OCI-LY1 (cell line): ENCODE results near the gene CSRP1.

Experiments
- H2AFZ ChIP-seq: fragments of 200-600 bp; sonication (generic), shearing (Covaris generic); 2 replicates; pipeline ENCODE4 v1.6.0; 2014; ENCODE audit warnings: antibody characterized with exemption, mild to moderate bottlenecking, low read length
- H3F3A ChIP-seq: fragments of 200-600 bp; sonication (generic), shearing (Covaris generic); 2 replicates; pipeline ENCODE4 v1.6.0; 2014; ENCODE audit warnings: mild to moderate bottlenecking, antibody characterized with exemption, low read length, moderate library complexity; ENCODE audit not compliant: insufficient read depth
- H3K27ac ChIP-seq: fragments of 200-600 bp; sonication (generic); 2 replicates; pipeline ENCODE4 v1.5.1; 2014; ENCODE audit warnings: low read length, mixed run types, mild to moderate bottlenecking, low read depth; ENCODE audit not compliant: poor library complexity, severe bottlenecking
- H3K27me3 ChIP-seq: fragments of 200-600 bp; sonication (generic); 2 replicates; pipeline ENCODE4 v1.6.0; 2014; ENCODE audit warnings: antibody characterized with exemption, mild to moderate bottlenecking, low read length, moderate library complexity; ENCODE audit not compliant: insufficient read depth
- H3K36me3 ChIP-seq: fragments of 200-600 bp; sonication (generic); 2 replicates; pipeline ENCODE4 v1.6.1; 2014; ENCODE audit warnings: mild to moderate bottlenecking, antibody characterized with exemption, low read length, moderate library complexity, mixed read lengths; ENCODE audit not compliant: insufficient read depth
- H3K4me1 ChIP-seq: fragments of 200-600 bp; sonication (generic); 2 replicates; pipeline ENCODE4 v1.5.1; 2014; ENCODE audit warnings: mild to moderate bottlenecking, low read length, moderate library complexity; ENCODE audit not compliant: insufficient read depth, severe bottlenecking
- H3K4me2 ChIP-seq: fragments of 200-600 bp; sonication (generic), shearing (Covaris generic); 2 replicates; pipeline ENCODE4 v1.6.1; 2014; ENCODE audit warnings: low read length
- H3K4me3 ChIP-seq: fragments of 200-600 bp; sonication (generic); 2 replicates; pipeline ENCODE4 v1.5.1; 2014; ENCODE audit warnings: low read length, low read depth, mild to moderate bottlenecking, mixed read lengths; ENCODE audit not compliant: poor library complexity, severe bottlenecking
- H3K79me2 ChIP-seq: fragments of 200-600 bp; shearing (Covaris generic); 2 replicates; pipeline ENCODE4 v1.6.1; 2016; ENCODE audit warnings: mixed run types, low read length, mixed read lengths; ENCODE audit not compliant: insufficient read depth
- H3K9ac ChIP-seq: fragments of 200-600 bp; sonication (generic), shearing (Covaris generic); 2 replicates; pipeline ENCODE4 v1.6.1; 2014; ENCODE audit warnings: mild to moderate bottlenecking, low read length, mixed read lengths
- H3K9me2 ChIP-seq: fragments of 200-600 bp; sonication (generic), shearing (Covaris generic); 2 replicates; pipeline ENCODE4 v1.6.1; 2014; ENCODE audit warnings: low read depth, mild to moderate bottlenecking, low read length, mixed read lengths
- H3K9me3 ChIP-seq: fragments of 200-600 bp; shearing (Covaris generic); 2 replicates; pipeline ENCODE4 v1.6.1; 2014; ENCODE audit warnings: low read length, mixed read lengths
- H4K20me1 ChIP-seq: fragments of 200-600 bp; sonication (generic), shearing (Covaris generic); 2 replicates; pipeline ENCODE4 v1.6.0; 2016; ENCODE audit warnings: mild to moderate bottlenecking, low read length; ENCODE audit not compliant: insufficient read depth
- EZH2 ChIP-seq: fragments of 200-600 bp; sonication (generic), shearing (Covaris generic); IDR thresholded peaks from 2 replicates; pipeline ENCODE4 v1.8.0; 2017; ENCODE audit warnings: borderline replicate concordance, mixed run types, mild to moderate bottlenecking, antibody characterized with exemption, low read length, moderate library complexity, mixed read lengths
- TF ChIP-seq, protein P1 (sequence below): fragments of 200-600 bp; sonication (generic), shearing (Covaris generic); IDR thresholded peaks from 2 replicates; pipeline ENCODE4 v1.5.1; 2017; ENCODE audit warnings: mild to moderate bottlenecking, antibody characterized with exemption, low read length, moderate library complexity, mixed read lengths

Gene CSRP1

DNA sequence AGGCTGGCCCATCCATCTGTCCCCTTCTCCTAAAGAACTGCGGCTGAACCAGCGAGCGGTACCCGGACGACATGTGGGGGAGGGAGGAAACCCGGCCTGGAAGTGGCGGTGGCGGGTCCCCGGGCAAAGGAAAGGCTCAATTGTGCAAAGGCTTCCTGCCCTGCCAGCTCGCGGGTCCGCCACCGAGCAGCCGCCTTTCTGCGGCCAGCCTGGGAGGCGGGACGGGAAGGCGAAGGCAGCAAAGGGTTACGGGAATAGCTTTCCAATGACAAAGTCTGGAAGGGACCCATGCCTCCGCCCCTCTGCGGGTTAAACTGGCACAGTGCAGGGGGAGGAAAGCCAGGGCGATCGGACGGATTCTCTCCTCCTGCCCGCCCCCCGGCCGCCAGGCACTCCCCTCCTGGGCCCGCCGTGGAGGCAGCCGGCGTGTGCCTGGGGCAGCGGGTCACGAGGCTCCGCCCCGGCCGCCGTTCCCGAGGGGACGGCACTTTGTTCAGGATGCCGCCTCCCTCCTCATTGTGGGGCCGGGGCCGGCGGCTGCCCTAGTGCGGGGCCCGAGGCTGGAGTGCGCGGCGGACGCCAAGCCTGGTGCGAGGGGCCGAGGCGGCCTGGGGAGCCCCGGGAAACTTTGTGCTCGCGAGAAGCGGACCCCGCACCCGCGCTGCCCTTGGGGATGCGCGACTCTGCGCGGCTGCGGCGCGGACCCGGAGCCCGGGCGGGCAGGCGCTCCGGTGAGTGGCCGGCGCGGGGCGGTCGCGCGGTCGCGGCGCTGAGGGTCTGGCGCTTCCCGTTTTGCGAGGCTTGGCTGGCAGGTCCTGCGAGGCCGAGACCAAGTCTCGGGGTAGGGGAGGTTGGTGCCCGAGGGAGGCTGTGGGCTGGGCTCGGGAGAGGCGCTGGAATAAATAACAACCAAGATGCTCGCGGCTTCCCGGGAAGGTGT, 32.0 kb upstream of the CSRP1 start, which contains the start of gene NAV1:
NAV1 (plus strand) TSS at position 516 of the 940 bp plus-strand sequence. CDS start 83,758 bp downstream, outside the sequence.
- Histone ChIP-seq H3K27ac (no peak within 1 kb of the TSS), H3K4me2 (no peak within 1 kb of the TSS; the same call in 1 of the 2 replicates), H3K79me2 (no peaks in the 10 kb centered on the region), H3K9me3 (no peaks in the 10 kb centered on the region), H3K4me1 (no peaks in the 10 kb centered on the region), H3K9me2 (no peaks in the 10 kb centered on the region), H4K20me1 (no peaks in the 10 kb centered on the region), H3K27me3 (peaks cover 8% of the 10 kb centered on the region), H2AFZ (no peak within 1 kb of the TSS), H3K36me3 (no peaks in the 10 kb centered on the region), H3F3A (no peaks in the 10 kb centered on the region), H3K4me3 (peak within 1 kb of the TSS; percentile 4), H3K9ac (no peak within 1 kb of the TSS)
- no peak for TF ChIP-seq EZH2
- TF ChIP-seq, protein P1, sequence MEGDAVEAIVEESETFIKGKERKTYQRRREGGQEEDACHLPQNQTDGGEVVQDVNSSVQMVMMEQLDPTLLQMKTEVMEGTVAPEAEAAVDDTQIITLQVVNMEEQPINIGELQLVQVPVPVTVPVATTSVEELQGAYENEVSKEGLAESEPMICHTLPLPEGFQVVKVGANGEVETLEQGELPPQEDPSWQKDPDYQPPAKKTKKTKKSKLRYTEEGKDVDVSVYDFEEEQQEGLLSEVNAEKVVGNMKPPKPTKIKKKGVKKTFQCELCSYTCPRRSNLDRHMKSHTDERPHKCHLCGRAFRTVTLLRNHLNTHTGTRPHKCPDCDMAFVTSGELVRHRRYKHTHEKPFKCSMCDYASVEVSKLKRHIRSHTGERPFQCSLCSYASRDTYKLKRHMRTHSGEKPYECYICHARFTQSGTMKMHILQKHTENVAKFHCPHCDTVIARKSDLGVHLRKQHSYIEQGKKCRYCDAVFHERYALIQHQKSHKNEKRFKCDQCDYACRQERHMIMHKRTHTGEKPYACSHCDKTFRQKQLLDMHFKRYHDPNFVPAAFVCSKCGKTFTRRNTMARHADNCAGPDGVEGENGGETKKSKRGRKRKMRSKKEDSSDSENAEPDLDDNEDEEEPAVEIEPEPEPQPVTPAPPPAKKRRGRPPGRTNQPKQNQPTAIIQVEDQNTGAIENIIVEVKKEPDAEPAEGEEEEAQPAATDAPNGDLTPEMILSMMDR = no peak

DNA sequence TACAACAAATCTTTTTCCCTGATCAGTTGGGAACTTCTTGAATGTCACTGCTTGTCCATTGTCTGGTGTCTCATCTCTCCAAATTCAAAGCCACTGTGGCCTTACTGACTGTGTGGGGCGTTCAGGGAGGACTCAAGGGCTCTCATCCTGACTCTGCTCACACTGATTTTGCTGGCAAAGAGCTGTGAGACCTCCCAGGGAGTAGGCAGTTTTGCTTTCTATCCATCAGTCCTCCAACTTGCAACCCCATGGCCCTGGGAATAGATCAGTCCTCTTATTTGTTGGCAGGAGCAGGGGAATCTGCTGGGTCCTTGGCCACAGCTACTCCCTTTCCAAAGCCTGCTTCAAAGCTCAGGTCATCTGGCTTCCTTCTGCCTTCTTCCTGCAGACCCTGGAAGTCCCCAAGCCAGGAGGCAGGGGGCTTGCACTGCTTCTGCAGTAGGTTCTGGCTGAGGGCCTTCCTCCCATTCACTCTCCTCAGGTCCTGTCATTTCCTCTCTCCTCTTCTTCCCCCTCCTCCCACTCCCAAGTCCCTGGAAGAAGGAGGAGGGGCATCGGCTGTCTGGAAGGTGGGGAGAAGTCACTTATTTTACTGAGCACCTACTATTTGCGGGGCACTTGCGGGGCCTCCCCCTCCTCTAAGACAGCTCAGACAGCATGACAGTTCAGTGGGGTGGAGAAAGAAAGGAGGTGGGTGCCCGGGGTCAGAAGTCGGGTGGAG, 31.1 kb upstream of the CSRP1 start:
- no peaks in the 10 kb centered on the region for H3F3A ChIP-seq

DNA sequence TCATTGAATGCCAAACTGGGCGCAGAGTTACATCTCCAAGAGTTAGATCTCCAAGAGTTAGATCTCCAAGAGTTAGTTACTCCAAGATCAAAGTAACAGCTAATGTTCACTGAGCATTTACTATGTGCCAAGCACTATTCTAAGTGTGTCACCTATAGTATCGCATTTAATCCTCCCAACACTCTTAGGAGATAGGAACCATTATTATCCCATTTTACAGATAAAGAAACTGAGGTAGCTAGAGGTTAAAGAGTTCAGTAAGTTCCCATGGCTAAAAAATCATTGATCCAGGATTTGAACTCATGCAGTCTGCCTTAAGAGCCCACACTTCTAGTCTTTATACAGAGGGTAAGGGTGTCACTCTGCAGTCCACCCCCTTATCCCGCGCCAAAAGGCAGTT, 30.5 kb upstream of the CSRP1 start:
- no peak overlapping the region for H3K27ac ChIP-seq
- no peak overlapping the region for H3K4me2 ChIP-seq
- no peak overlapping the region for H3K4me3 ChIP-seq
- H3K27me3 ChIP-seq = peaks cover 8% of the 10 kb centered on the region
- no peak overlapping the region for H2AFZ ChIP-seq
- H3K36me3 ChIP-seq = no peaks in the 10 kb centered on the region
- no peaks in the 10 kb centered on the region for H3K9me2 ChIP-seq
- no peaks in the 10 kb centered on the region for H4K20me1 ChIP-seq
- no peaks in the 10 kb centered on the region for H3F3A ChIP-seq
- H3K79me2 ChIP-seq = no peaks in the 10 kb centered on the region
- no peaks in the 10 kb centered on the region for H3K4me1 ChIP-seq
- no peaks in the 10 kb centered on the region for H3K9me3 ChIP-seq
- no peak overlapping the region for H3K9ac ChIP-seq
- TF ChIP-seq EZH2 = no peak

More for the DNA sequence above, 31.1 kb upstream of the CSRP1 start:
- Histone ChIP-seq H3K9me3 (no peaks in the 10 kb centered on the region), H3K4me3 (no peak overlapping the region), H3K27me3 (peaks cover 8% of the 10 kb centered on the region), H3K4me1 (no peaks in the 10 kb centered on the region), H3K27ac (no peak overlapping the region), H3K79me2 (no peaks in the 10 kb centered on the region), H3K4me2 (no peak overlapping the region), H2AFZ (no peak overlapping the region), H4K20me1 (no peaks in the 10 kb centered on the region), H3K9me2 (no peaks in the 10 kb centered on the region), H3K36me3 (no peaks in the 10 kb centered on the region), H3K9ac (no peak overlapping the region)
- TF ChIP-seq EZH2 = no peak
- TF ChIP-seq, protein P1 = no peak
